HG03196 (cell line): ENCODE measurements around the gene C17orf78.
"Not testable (repeated sequence)": the region's sequence is repeated elsewhere in the genome, so short reads cannot be mapped to it uniquely, and the experiment has no call there.

ENCODE experiments used
- ATAC-seq: cut with Tn5 transposase; IDR thresholded peaks from one replicate; pipeline ENCODE4 v1.9.1; 2021; ENCODE audit not compliant: unreplicated experiment

Gene C17orf78

GRCh38 chr17:37430051-37430627, 54.4 kb downstream of the C17orf78 start:
- no peak for ATAC-seq

GRCh38 chr17:37432671-37433070, 56.9 kb downstream of the C17orf78 start:
- no peak for ATAC-seq

GRCh38 chr17:37438141-37438540, 62.4 kb downstream of the C17orf78 start:
- ATAC-seq, result no peak

- ATAC-seq, result no peak
Observed at GRCh38 chr17:37440424-37440823, 64.6 kb downstream of the C17orf78 start.

- not testable (repeated sequence) for ATAC-seq
Observed at GRCh38 chr17:37441369-37442014, 65.7 kb downstream of the C17orf78 start.
